Glomerular endothelial cell (primary cell): ENCODE measurements around the gene WNT4. TPM values are rescaled to one million over a fixed set of nuclear protein-coding genes. Genes with fewer than 3 reads are reported as not detected.
"Not testable (repeated sequence)": the region's sequence is repeated elsewhere in the genome, so short reads cannot be mapped to it uniquely, and the experiment has no call there.

Experiments used
- DNase-seq: peaks from one replicate; pipeline ENCODE4 v3.0.0-alpha.2; 2011; ENCODE audit warnings: low read depth, low spot score; ENCODE audit errors: extremely low read depth
- total RNA-seq: library from RNA; depleted of rRNA; stranded (reverse); fragments of >200 nt; gene quantifications from 2 replicates; pipeline ENCODE4 v1.2.3, GENCODE V29; 2015

Gene WNT4
- total RNA-seq, 1 donor from 2014 or later = 0.29 TPM

DNA sequence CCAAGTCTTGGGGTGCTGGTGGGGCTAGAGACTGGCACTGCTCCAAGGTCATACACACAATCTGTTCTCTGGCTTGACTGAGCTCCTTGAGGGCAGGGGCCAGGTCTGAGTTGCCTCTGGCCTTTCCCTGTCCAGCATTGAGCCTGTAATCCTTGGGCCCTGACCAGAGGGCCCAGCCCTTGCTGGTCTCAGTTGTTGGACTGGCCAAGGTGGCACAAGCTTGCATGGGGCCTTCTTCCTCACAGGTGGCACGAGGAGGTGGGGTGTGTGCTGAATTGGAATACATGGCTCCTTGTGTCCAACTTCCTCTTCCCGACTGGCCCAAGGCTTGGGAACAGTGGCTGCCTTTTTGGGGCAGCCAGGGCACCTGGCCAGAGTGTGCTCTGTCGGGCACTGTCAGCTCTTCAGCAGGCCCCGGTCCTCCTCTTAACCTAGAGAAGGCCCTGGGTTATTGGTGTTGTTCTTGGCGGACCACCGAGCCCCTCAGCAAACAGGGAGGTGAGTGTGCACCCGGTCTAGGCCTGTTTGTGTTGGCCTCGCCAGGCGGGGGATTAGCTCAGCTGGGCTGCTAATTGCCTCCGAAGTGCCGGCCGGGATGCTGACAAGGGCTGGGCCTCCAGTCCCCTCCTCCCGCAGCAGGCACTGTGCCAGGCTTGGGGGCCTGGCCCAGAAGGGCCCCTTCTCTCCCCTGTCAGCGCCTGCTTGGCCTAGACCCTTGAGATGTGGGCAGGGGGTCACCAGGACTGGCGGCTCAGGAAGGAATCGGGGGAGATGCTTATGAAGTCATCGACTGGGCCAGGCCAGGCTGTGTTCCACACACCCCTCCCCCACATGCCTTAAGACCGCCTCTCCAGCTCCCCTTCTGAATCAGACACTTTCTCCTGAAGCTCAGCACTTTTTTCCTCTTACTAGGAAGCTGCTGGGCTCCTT lies 28.5 kb downstream of the WNT4 start:
- DNase-seq = no peak

DNA sequence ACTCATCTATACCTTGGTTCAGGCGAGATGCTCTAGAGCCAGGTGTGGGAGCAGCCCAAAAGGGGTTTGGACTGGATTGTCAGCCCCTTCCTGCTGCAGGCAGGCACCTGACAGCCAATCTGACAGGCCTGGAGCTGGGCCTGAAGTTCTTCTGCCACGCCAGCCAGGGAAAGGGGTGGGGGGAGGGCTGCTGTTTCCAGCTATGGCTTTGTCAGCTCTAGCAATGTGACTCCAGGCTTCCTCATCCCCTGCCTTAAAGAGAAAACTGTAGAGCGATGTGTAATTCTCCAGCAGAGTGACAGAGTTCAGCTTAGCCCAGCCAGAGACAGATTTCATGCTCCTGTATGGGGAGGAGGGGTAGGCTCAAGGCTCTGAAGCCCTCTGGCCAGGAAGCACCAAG lies 30.3 kb downstream of the WNT4 start:
- DNase-seq = no peak

DNA sequence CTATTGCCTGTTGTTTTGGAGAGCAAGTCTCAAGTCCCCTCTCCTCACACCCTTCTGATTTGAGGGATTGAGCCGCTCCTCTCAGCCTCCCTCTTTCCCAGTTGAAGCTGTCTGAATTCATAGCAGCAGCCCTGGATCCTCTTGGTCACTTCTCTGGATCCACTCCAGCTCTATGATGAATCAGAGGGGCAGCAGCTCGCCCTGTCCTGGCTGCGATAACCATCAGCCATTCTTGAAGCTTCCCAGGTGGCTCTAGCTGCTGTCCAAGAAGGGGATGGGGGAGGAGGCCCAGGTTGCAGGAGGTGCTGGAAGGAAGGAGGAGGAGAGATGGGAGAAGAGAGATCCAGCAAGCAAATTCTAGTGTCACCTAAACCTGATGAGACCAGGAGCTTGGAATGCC lies 31.3 kb downstream of the WNT4 start:
- DNase-seq = no peak

DNA sequence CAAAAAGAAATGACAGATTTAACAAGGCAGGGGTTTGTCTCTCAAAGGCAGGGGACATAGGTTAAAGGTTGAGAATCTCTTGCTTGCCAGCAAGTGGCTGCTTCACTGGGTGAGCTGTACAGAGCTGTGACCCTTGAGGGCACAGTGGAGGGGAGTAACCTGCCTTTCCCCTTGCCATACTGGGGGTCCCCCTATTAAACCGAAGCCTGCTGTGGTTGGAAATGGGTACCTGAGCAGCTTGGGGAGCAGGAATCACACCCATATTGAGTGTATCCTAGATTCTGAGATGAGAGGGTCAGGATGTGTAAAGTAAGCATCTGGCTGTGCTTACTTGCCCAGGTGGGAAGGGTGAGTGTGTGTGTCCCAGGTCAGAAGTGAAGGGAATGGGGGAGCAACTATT lies 31.8 kb downstream of the WNT4 start:
- no peak for DNase-seq

DNA sequence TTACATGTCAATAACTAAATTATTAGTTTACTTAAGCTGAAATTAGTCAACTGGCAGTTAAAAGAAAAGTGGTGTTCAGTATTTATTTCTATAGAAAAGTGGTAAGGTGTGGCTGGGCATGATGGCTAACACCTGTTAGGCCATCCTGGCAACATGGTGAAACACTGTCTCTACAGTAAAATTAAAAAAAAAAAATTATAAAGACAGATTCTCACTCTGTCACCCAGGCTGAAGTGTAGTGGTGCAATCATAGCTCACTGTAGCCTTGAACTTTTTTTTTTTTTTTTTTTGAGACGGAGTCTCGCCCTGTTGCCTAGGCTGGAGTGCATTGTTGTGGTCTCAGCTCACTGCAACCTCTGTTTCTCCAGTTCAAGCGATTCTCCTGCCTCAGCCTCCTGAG lies 32.9 kb downstream of the WNT4 start:
- no peak for DNase-seq

DNA sequence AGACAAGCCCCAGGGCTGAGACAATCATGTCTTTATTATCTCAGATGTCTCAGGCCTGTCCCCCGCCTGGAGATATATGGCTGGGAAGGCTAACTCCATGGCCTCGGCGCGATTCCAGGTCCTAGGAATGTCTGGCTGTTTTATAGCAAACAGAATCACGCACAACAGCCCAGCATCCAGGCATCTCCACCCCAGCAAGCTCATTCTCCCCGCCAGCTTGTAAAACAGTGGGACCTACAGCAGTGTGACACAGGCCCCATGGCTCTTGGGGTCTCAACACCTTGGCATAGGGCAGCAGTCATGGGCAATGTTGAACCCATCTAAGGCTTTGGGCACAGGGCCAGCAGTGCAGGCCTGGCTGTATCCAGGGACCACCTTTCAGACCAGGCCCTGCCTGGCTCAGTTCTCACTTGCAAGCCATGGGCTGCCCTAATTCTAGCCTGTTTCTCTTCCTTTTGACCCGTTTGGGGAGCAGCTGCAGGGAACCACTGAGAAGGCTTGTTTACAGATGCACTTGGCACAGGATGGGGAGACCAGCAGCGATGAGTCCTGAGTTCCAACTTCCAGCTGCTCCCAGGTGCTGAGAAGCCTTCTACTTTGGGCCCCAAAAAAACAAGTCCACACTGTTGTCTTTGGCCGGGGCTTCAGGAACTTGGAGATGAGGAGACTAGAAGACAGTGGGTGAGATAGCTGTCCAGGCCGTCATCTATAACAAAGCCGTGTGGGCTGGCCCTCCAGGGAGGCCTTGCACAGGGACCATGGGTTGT lies 34.4 kb downstream of the WNT4 start:
- no peak for DNase-seq

DNA sequence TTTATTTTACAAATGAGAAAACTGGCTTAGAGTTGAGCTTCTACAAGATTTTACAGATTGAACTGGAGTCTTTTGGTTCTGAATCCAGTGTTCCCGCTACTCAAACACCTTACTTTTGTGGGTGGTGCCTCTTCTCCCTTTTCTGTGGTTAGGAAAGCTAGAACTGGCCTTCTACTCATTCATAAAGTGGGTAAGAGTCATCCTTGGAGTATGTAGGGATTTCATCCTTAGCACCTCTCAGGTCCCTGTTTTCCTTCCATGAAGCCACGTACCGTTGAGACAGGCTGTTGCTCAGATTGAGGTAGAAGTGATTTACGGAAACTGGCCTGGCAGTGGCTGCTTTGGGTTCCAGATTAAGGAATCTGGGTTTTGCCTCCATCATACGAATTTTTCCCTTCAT lies 35.8 kb downstream of the WNT4 start:
- DNase-seq = no peak

DNA sequence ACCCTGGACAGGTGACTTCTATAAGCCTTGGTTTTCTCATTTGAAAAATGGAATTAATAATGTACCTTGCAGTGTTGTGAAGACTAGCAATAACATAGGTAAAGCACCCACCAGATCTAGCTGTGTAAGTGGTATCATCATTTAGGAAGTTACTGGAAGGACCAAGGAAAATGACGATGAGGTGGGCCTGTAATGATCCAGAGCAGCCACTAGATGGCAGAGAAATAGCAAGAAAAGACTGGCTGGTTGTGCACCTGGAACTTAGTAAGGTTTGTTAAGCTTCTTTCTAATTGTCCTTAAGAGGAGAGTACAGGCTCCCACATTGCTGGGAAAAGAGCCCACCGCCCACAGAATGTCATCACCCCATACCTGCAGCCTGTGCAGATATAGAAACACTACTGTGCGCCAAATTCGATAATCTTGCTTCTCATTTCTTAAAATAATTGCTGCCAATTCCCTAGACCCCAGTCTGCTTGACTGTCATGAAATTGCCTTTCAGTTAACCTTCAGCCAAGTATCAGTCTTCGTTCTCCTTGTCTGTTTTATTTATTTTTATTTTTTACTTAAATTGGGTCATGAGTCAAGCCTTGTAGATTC lies 37.2 kb downstream of the WNT4 start:
- no peak for DNase-seq

DNA sequence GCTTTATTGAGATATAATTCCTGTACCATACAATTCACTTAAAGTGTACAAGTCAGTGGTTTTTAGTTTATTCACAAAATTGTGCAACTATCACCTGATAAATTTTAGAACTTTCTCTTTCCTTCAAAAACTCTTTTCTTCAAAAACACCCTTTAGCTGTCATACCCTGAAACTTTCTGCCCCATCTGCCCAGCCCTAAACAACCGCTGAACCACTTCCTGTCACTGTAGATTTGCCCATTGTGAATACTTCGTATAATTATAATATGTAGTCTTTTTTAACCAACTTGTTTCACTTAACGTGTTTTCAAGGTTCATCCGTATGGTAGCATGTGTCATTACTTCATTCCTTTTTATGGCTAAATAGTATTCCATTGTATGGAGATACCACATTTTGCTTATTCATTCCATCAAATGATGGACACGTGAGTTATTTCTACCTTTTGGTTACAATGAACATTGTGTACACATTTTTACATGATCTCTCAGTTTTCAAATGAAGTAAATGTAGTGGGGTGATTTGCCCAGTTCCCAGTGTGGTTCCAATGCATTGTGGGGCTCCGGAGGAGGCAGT lies 37.9 kb downstream of the WNT4 start:
- DNase-seq = no peak

DNA sequence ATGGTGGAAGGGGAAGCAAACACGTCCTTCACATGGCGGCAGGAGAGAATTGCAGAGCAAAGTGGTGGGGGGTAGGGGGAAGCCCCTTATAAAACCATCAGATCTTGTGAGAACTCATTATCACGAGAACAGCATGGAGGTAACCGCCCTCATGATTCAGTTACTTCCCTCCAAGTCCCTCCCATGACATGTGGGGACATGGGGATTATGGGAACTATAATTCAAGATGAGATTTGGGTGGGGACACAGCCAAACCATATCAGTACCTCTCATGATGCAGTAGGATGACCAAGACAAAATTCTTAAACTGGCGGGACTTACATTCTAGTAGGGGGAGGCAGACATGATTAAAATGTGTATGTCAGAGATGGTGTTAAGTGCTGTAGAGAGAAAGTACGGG lies 38.8 kb downstream of the WNT4 start:
- DNase-seq = no peak

DNA sequence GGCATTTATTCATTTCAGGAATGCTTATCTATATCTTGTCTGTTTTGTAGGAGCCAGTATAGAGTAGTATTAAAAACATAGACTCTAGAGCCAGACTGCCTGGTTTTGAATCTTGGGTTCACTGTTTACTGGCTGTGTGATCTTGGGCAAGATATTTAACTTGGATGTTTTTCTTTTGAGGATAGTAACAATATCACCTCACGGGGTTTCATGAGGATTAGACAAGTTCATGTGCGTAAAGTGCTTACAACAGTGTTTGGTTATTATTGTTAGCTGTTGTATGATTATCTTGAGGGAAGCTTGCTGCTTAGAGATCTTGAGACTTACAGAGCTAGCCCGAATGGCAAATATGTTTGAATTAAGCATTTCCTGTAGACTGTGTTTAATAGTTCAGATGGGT lies 40.2 kb downstream of the WNT4 start:
- DNase-seq = no peak

DNA sequence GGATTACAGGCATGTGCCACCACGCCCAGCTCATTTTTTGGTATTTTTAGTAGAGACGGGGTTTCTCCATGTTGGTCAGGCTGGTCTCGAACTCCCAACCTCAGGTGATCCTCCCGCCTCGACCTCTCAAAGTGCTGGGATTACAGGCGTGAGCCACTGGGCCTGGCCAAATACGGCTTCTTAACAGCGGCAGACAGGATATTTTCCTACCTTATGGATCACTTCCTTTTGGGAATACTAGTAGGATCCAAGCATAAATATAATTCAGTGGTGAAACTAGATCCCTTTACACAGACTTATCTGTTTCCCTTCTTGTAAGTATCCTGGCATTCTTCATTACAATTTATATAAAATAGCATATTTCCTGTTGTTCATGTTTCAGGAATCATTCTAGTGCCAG lies 40.9 kb downstream of the WNT4 start:
- no peak for DNase-seq

DNA sequence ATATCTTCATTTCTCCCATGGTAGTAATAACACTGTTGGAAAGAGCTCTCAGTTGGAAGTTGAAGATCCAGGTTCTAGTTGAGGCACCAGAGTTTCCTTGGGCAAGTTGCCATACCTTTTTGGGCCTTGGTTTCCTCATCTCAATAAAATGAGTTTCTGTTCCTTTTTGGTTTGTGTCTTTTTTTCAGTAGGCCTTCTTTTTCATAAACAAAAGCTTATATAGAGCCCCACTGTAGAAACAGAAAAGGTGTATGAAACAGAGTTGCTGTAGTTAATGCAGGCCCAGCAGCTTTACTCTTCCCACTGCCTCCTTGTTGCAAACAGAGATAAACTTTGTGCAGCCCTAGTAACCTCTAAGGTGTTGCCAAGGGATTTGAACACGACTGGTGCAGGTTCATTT lies 41.7 kb downstream of the WNT4 start:
- DNase-seq = no peak

DNA sequence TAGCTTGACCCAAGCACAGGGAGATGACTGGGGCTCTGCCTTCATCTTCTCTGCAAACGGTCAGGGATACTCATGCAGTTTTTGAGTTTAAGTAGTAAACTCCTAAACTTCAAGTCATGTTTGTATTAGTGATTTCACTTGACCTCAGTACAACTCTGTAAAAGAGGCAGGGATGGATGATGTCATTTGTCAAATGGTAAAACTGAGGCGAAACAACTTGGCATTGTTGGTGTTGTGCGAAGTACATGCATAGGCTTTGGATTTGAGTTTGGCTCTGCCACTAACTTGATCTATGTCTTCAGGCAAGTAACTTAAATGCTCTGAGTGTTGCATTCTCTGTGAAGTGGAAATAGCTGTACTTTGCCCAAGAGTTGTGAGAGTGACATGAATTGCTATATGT lies 42.7 kb downstream of the WNT4 start:
- no peak for DNase-seq

DNA sequence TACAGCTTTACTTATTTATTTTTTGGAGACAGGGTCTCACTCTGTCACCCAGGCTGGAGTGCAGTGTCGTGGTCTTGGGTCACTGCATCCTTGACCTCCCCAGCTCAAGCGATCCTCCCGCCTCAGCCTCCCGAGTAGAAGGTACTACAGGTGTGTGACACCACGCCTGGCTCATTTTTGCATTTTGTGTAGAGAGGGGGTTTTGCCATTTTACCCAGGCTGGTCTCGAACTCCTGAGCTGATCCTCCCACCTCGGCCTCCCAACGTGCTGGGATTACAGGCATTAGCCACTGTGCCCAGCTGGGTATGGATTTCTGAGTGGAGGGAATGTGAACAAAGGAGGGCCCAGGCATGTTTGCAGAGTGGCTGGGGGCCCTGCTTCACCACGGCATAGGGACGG lies 44.1 kb downstream of the WNT4 start:
- no peak for DNase-seq

DNA sequence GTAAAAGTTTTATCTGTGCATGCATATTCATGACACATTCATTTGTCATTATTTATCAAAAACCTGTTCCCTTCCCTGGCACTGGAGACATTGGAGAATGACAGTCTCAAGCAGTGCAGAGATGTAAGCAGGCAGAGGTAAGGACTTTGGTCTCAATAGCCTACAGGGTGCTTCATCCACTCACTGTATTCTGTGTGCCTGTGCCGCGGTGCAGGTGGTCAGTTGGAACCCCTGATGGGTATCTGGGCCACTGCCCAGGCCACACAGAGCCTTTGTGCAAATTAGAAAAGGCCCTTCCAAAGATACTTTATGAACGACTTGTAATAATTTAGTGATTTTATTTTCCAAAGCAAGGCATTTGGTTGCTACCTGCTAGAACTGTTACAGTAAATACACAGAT lies 46.4 kb downstream of the WNT4 start:
- DNase-seq = no peak

DNA sequence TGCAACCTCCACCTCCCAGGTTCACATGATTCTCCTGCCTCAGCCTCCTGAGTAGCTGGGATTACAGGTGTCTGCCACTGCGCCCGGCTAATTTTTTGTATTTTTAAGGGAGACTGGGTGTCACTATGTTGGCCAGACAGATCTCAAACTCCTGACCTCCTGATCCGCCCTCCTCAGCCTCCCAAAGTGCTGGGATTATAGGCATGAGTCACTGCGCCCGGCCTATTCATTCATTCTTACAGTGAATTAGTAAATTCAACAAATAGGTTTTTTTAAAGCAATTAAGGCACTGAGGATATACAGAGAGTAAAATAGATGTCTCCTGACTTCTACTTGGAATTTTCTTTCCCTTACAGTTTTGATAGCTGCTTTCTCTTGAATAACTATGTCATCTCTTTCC lies 46.9 kb downstream of the WNT4 start:
- no peak for DNase-seq

DNA sequence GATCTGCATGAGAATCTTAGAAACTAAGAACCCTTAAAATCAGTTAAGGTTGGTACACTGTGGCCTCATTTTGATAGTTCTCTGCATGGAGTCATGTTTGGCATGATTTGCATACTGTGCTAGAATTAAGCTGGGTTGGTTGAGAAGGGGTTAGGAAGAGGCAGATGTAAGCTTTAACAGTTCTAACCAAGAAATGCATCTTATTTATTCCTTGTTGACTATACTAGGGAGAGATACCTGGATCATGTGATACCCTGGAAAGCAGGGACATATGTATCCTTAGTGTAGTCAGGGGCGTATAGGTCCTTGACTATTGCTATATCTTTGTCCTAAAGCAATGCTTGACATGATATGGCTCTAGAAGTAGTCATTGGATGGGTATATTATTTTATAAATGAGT lies 49.4 kb downstream of the WNT4 start:
- DNase-seq = no peak

DNA sequence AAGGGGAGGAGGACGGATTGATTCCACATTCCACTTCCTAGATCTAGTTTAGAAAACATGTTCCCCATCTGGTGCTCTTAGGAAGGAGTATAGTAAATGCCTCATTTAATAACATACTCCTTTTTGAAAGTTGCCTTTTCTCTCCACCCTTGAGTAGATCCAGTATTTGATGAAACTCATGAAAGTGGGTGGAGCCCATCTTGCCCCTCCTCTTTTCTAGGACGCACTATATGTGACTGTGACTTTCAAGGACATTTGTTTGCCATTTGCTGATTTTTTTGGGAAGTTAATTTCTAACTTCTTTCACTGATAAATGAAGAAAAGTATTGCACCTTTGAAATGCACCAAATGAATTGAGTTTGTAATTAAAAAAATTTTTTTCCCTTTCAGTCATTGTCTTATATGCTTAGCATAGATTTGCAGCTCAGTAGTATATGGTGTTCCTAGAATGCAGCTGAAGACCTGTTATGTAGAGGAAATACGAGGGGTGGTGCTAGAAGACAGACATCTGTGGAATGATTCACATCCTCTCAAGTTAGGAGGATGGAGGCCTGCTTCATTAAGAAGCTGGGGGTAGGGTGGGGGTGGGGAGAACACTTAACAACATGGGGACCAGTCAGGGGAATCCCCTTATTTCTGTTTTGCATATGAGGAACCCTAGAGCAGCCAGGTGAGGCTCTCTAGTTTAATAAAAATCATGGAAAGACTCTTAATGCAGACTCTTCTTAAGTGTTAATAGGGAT lies 50.7 kb downstream of the WNT4 start:
- not testable (repeated sequence) for DNase-seq

DNA sequence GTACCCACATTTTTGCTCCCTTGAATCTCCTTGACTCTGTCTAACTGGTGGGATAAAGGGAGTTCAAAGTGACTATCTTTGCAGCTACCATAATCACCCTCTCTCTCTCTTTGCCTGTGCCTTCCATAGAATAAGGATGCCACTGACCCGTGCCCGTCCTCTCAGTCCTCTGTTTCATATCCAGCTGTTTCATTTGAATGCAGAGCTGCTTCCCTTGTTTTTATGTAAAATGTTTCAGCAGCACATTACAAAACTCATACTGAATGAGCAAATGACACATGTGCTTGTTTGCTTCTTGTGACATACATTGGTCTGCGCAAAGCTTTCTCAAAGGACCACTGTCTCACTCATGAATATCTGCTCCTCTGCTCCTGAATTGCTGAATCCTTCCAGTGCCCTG lies 52.0 kb downstream of the WNT4 start:
- DNase-seq = no peak

DNA sequence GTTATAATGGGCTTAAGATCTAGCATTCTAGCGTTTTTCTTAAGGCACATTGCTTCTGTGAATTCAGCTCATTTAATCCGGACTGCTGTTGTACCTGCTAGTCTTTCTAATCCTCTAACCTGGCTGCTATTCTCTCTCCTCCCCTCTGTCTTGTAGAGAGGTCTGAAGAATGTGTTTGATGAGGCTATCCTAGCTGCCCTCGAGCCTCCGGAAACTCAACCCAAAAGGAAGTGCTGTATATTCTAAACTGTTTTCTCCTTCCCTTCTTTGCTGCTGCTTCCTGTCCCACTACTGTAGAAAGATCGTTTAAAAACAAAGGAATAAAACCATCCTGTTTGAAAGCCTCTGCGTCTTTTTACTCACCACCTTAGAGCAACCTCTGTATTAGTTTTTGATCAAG lies 53.1 kb downstream of the WNT4 start:
- DNase-seq = no peak
